Measurements from ENCODE around the gene ADORA1.

The ADORA1 gene

GRCh38 chr1:203188686-203189232 is 61.2 kb downstream of the ADORA1 start:
- DNase-seq, result no peak
- Histone ChIP-seq H3K4me3 (ENCODE audit: low read depth in 1 of 2, low read length in 2 of 2) (no peak overlapping the region), H3K4me1 (ENCODE audit: insufficient read depth, low read length) (no peaks in the 10 kb centered on the region), H3K27ac (ENCODE audit: low read length) (no peak overlapping the region), H3K9me3 (ENCODE audit: insufficient read depth, low read length, severe bottlenecking) (no peaks in the 10 kb centered on the region), H3K4me2 (ENCODE audit: insufficient read depth, low read length) (no peak overlapping the region), H4K20me1 (ENCODE audit: insufficient read depth, low read length) (no peaks in the 10 kb centered on the region), H3K36me3 (ENCODE audit: insufficient read depth, low read length) (no peaks in the 10 kb centered on the region), H2AFZ (ENCODE audit: low read depth, low read length) (no peak overlapping the region), H3K27me3 (ENCODE audit: insufficient read depth, low read length, poor library complexity) (peaks cover 39% of the 10 kb centered on the region), H3K79me2 (ENCODE audit: insufficient read depth, low read length) (no peaks in the 10 kb centered on the region), H3K9ac (ENCODE audit: low read depth, low read length) (no peak overlapping the region)
- ATAC-seq (ENCODE audit: insufficient read depth, low read depth), result no peak
- TF ChIP-seq CTCF (IDR thresholded peaks at IDR 0.05; ENCODE audit: borderline replicate concordance, extremely low read depth, low read length, poor library complexity, severe bottlenecking) (no peak), EZH2 (IDR thresholded peaks at IDR 0.05; ENCODE audit: borderline replicate concordance, low read depth, low read length, severe bottlenecking) (no peak)

DNA sequence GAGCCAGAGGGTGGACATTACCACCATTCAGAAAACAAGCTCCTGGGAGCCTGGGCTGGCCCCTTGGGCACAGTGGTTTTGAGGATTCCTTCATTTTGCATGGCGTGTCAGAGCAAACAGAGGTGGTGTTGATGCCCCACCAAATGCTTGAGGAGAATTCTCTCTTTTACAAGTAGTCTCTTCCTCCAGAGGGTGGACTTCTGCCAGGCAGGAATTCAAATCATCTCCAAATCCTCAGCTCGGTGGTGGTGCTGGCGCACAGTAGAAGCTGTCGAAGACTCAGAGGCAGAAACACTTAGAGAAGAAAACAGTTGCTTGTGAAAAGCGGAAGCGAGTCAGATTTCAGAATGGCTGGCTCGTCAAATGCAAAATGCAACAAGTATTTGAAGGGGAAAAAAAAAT is 62.4 kb downstream of the ADORA1 start:
- ATAC-seq (ENCODE audit: insufficient read depth, low read depth), result no peak
- peaks cover 39% of the 10 kb centered on the region for H3K27me3 ChIP-seq (ENCODE audit: insufficient read depth, low read length, poor library complexity)
- no peak overlapping the region for H3K4me3 ChIP-seq (ENCODE audit: low read depth in 1 of 2, low read length in 2 of 2)
- H2AFZ ChIP-seq (ENCODE audit: low read depth, low read length), result no peak overlapping the region
- H3K9me3 ChIP-seq (ENCODE audit: insufficient read depth, low read length, severe bottlenecking), result no peaks in the 10 kb centered on the region
- no peak overlapping the region for H3K4me2 ChIP-seq (ENCODE audit: insufficient read depth, low read length)
- H3K9ac ChIP-seq (ENCODE audit: low read depth, low read length), result no peak overlapping the region
- H3K27ac ChIP-seq (ENCODE audit: low read length), result no peak overlapping the region
- DNase-seq, result no peak
- H3K79me2 ChIP-seq (ENCODE audit: insufficient read depth, low read length), result no peaks in the 10 kb centered on the region
- H4K20me1 ChIP-seq (ENCODE audit: insufficient read depth, low read length), result no peaks in the 10 kb centered on the region
- no peak for TF ChIP-seq EZH2 (IDR thresholded peaks at IDR 0.05; ENCODE audit: borderline replicate concordance, low read depth, low read length, severe bottlenecking)
- TF ChIP-seq CTCF (IDR thresholded peaks at IDR 0.05; ENCODE audit: borderline replicate concordance, extremely low read depth, low read length, poor library complexity, severe bottlenecking), result no peak
- H3K4me1 ChIP-seq (ENCODE audit: insufficient read depth, low read length), result no peaks in the 10 kb centered on the region
- H3K36me3 ChIP-seq (ENCODE audit: insufficient read depth, low read length), result no peaks in the 10 kb centered on the region

DNA sequence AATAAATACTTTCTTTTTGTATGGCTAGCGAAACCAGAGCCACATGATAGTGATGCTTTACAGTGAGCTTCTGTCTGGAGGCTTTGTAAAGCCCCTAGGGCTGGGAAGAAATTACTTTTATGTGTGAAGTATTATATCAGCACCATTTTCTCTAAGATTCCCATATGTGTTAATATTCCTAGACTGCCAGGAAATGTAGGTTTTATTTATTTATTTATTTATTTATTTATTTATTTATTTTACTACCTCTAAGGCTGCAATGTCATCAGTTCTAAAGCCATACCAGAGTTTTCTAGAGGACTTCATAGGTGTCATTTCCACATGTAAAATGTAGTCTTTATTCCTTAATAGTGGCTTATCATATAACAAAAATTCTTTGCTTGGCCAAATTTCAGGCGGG is 63.4 kb downstream of the ADORA1 start:
- no peaks in the 10 kb centered on the region for H3K4me1 ChIP-seq (ENCODE audit: insufficient read depth, low read length)

More for the DNA sequence above, 63.4 kb downstream of the ADORA1 start:
- TF ChIP-seq EZH2 (IDR thresholded peaks at IDR 0.05; ENCODE audit: borderline replicate concordance, low read depth, low read length, severe bottlenecking) (no peak), CTCF (IDR thresholded peaks at IDR 0.05; ENCODE audit: borderline replicate concordance, extremely low read depth, low read length, poor library complexity, severe bottlenecking) (no peak)
- ATAC-seq (ENCODE audit: insufficient read depth, low read depth) (no peak), DNase-seq (no peak)
- Histone ChIP-seq H3K9ac (ENCODE audit: low read depth, low read length) (no peak overlapping the region), H3K36me3 (ENCODE audit: insufficient read depth, low read length) (no peaks in the 10 kb centered on the region), H3K4me2 (ENCODE audit: insufficient read depth, low read length) (no peak overlapping the region), H2AFZ (ENCODE audit: low read depth, low read length) (no peak overlapping the region), H3K9me3 (ENCODE audit: insufficient read depth, low read length, severe bottlenecking) (no peaks in the 10 kb centered on the region), H4K20me1 (ENCODE audit: insufficient read depth, low read length) (no peaks in the 10 kb centered on the region), H3K79me2 (ENCODE audit: insufficient read depth, low read length) (no peaks in the 10 kb centered on the region), H3K4me3 (ENCODE audit: low read depth in 1 of 2, low read length in 2 of 2) (no peak overlapping the region), H3K27ac (ENCODE audit: low read length) (no peak overlapping the region), H3K27me3 (ENCODE audit: insufficient read depth, low read length, poor library complexity) (peaks cover 37% of the 10 kb centered on the region)
